Measurements from ENCODE around the gene KCNJ9. TPM values are rescaled to one million over a fixed set of nuclear protein-coding genes. Genes with fewer than 3 reads are reported as not detected.
"Not testable (repeated sequence)": the region's sequence is repeated elsewhere in the genome, so short reads cannot be mapped to it uniquely, and the experiment has no call there.

KCNJ9 gene
- total and polyA plus RNA-seq, 7 experiments from 2014 or later, result 0.06 to 0.08 TPM; not detected in 5

GRCh38 chr1:160121388-160121787 is 40.0 kb downstream of the KCNJ9 start:
- Mint-ChIP-seq H3K36me3 (peaks cover 0 to 4% (median 0%) of the 10 kb centered on the region in 5 donors), H3K27me3 (peaks cover 0 to 15% (median 11%) of the 10 kb centered on the region in 5 donors), H3K4me1 (no peaks in the 10 kb centered on the region), H3K9me3 (no peaks in the 10 kb centered on the region), H3K4me3 (no peak overlapping the region), H3K27ac (no peak overlapping the region)
- Histone ChIP-seq H3K4me1 (ENCODE audit: control insufficient read depth in 2 of 2, insufficient read depth in 2 of 2, low read length in 2 of 2) (no peaks in the 10 kb centered on the region), H3K27me3 (ENCODE audit: control insufficient read depth in 2 of 2, insufficient read depth in 2 of 2, low read length in 2 of 2) (no peaks in the 10 kb centered on the region), H3K36me3 (ENCODE audit: control insufficient read depth in 2 of 3, insufficient read depth in 3 of 3, low read length in 3 of 3) (no peaks in the 10 kb centered on the region), H3K9me3 (ENCODE audit: control insufficient read depth in 2 of 3, low read length in 3 of 3) (no peaks in the 10 kb centered on the region), H3K27ac (ENCODE audit: low read depth, low read length) (no peak overlapping the region), H3K4me3 (ENCODE audit: low read length) (no peak overlapping the region)
- CTCF ChIA-PET, result no interaction called here
- intact Hi-C loops (cut with micrococcal nuclease), result no loop called here
- POLR2A ChIA-PET, result no interaction called here
- DNase-seq (no peak), ATAC-seq (no peak)

GRCh38 chr1:160122978-160123495 is 41.7 kb downstream of the KCNJ9 start:
- peaks cover 0 to 13% (median 6%) of the 10 kb centered on the region in 5 donors for H3K27me3 Mint-ChIP-seq
- Histone ChIP-seq H3K36me3 (ENCODE audit: control insufficient read depth in 2 of 3, insufficient read depth in 3 of 3, low read length in 3 of 3) (no peaks in the 10 kb centered on the region), H3K27me3 (ENCODE audit: control insufficient read depth in 2 of 2, insufficient read depth in 2 of 2, low read length in 2 of 2) (no peaks in the 10 kb centered on the region), H3K27ac (ENCODE audit: low read depth, low read length) (no peak overlapping the region), H3K4me3 (ENCODE audit: low read length) (no peak overlapping the region), H3K9me3 (ENCODE audit: control insufficient read depth in 2 of 3, low read length in 3 of 3) (no peaks in the 10 kb centered on the region), H3K4me1 (ENCODE audit: control insufficient read depth in 2 of 2, insufficient read depth in 2 of 2, low read length in 2 of 2) (no peaks in the 10 kb centered on the region)
- POLR2A ChIA-PET, result no interaction called here
- H3K4me3 Mint-ChIP-seq, result no peak overlapping the region
- CTCF ChIA-PET, result interaction anchor here (0.8 kb wide), 1 partner anchor 92 kb away, joined by 3 read pairs; no protein-coding TSS in a partner anchor
- H3K36me3 Mint-ChIP-seq, result peaks cover 0 to 4% (median 0%) of the 10 kb centered on the region in 5 donors
- intact Hi-C loops (cut with micrococcal nuclease), result no loop called here
- DNase-seq (no peak), ATAC-seq (no peak)
- H3K27ac Mint-ChIP-seq, result no peak overlapping the region
- no peaks in the 10 kb centered on the region for H3K9me3 Mint-ChIP-seq
- H3K4me1 Mint-ChIP-seq, result no peaks in the 10 kb centered on the region

GRCh38 chr1:160123726-160124125 is 42.4 kb downstream of the KCNJ9 start:
- no peaks in the 10 kb centered on the region for H3K36me3 Mint-ChIP-seq
- H3K9me3 ChIP-seq (ENCODE audit: control insufficient read depth in 2 of 3, low read length in 3 of 3), result no peaks in the 10 kb centered on the region
- H3K27me3 ChIP-seq (ENCODE audit: control insufficient read depth in 2 of 2, insufficient read depth in 2 of 2, low read length in 2 of 2), result no peaks in the 10 kb centered on the region
- H3K4me3 ChIP-seq (ENCODE audit: low read length), result no peak overlapping the region
- no peak for DNase-seq
- no peak overlapping the region for H3K27ac ChIP-seq (ENCODE audit: low read depth, low read length)
- POLR2A ChIA-PET, result no interaction called here
- peaks cover 0 to 7% (median under 1%) of the 10 kb centered on the region in 5 donors for H3K27me3 Mint-ChIP-seq
- intact Hi-C loops (cut with micrococcal nuclease), result no loop called here
- H3K27ac Mint-ChIP-seq, result no peak overlapping the region
- H3K9me3 Mint-ChIP-seq, result no peaks in the 10 kb centered on the region
- no peaks in the 10 kb centered on the region for H3K4me1 Mint-ChIP-seq
- H3K4me3 Mint-ChIP-seq, result no peak overlapping the region
- ATAC-seq, result no peak
- no peaks in the 10 kb centered on the region for H3K4me1 ChIP-seq (ENCODE audit: control insufficient read depth in 2 of 2, insufficient read depth in 2 of 2, low read length in 2 of 2)
- no peaks in the 10 kb centered on the region for H3K36me3 ChIP-seq (ENCODE audit: control insufficient read depth in 2 of 3, insufficient read depth in 3 of 3, low read length in 3 of 3)
- CTCF ChIA-PET, result no interaction called here

- ChIA-PET CTCF (no interaction called here), POLR2A (no interaction called here)
- no peaks in the 10 kb centered on the region for H3K27me3 ChIP-seq (ENCODE audit: control insufficient read depth in 2 of 2, insufficient read depth in 2 of 2, low read length in 2 of 2)
- H3K27ac ChIP-seq (ENCODE audit: low read depth, low read length), result no peak overlapping the region
- Mint-ChIP-seq H3K4me1 (no peaks in the 10 kb centered on the region), H3K27me3 (peaks cover 0 to 9% (median 4%) of the 10 kb centered on the region in 5 donors), H3K4me3 (no peak overlapping the region), H3K9me3 (peaks cover 0 to 2% (median 0%) of the 10 kb centered on the region in 11 donors), H3K36me3 (no peaks in the 10 kb centered on the region), H3K27ac (no peak overlapping the region)
- no peaks in the 10 kb centered on the region for H3K9me3 ChIP-seq (ENCODE audit: control insufficient read depth in 2 of 3, low read length in 3 of 3)
- H3K36me3 ChIP-seq (ENCODE audit: control insufficient read depth in 2 of 3, insufficient read depth in 3 of 3, low read length in 3 of 3), result no peaks in the 10 kb centered on the region
- no peaks in the 10 kb centered on the region for H3K4me1 ChIP-seq (ENCODE audit: control insufficient read depth in 2 of 2, insufficient read depth in 2 of 2, low read length in 2 of 2)
- intact Hi-C loops (cut with micrococcal nuclease), result no loop called here
- no peak for ATAC-seq
- DNase-seq, result no peak
- no peak overlapping the region for H3K4me3 ChIP-seq (ENCODE audit: low read length)
These were observed 43.6 kb downstream of the KCNJ9 start for GRCh38 chr1:160124705-160125478.

GRCh38 chr1:160125746-160126145 is 44.4 kb downstream of the KCNJ9 start:
- H3K9me3 Mint-ChIP-seq, result peaks cover 0 to 2% (median 0%) of the 10 kb centered on the region in 11 donors
- no peak for ATAC-seq
- H3K4me3 Mint-ChIP-seq, result no peak overlapping the region

GRCh38 chr1:160126342-160126741 is 45.0 kb downstream of the KCNJ9 start:
- intact Hi-C loops (cut with micrococcal nuclease); H3K27ac ChIP-seq (ENCODE audit: low read depth, low read length); CTCF ChIA-PET; ATAC-seq; H3K9me3 Mint-ChIP-seq; H3K4me3 ChIP-seq (ENCODE audit: low read length); H3K36me3 ChIP-seq (ENCODE audit: control insufficient read depth in 2 of 3, insufficient read depth in 3 of 3, low read length in 3 of 3); DNase-seq; H3K27me3 ChIP-seq (ENCODE audit: control insufficient read depth in 2 of 2, insufficient read depth in 2 of 2, low read length in 2 of 2); H3K9me3 ChIP-seq (ENCODE audit: control insufficient read depth in 2 of 3, low read length in 3 of 3); H3K4me3 Mint-ChIP-seq; H3K4me1 ChIP-seq (ENCODE audit: control insufficient read depth in 2 of 2, insufficient read depth in 2 of 2, low read length in 2 of 2); H3K4me1 Mint-ChIP-seq; POLR2A ChIA-PET; H3K36me3 Mint-ChIP-seq; H3K27ac Mint-ChIP-seq: not testable (repeated sequence)
- peaks cover 0 to 10% (median 4%) of the 10 kb centered on the region in 5 donors for H3K27me3 Mint-ChIP-seq

More at GRCh38 chr1:160125746-160126145, 44.4 kb downstream of the KCNJ9 start:
- ChIA-PET POLR2A (no interaction called here), CTCF (no interaction called here)
- H3K27me3 Mint-ChIP-seq, result peaks cover 0 to 9% (median 4%) of the 10 kb centered on the region in 5 donors
- no peaks in the 10 kb centered on the region for H3K4me1 Mint-ChIP-seq
- Histone ChIP-seq H3K9me3 (ENCODE audit: control insufficient read depth in 2 of 3, low read length in 3 of 3) (no peaks in the 10 kb centered on the region), H3K27me3 (ENCODE audit: control insufficient read depth in 2 of 2, insufficient read depth in 2 of 2, low read length in 2 of 2) (no peaks in the 10 kb centered on the region), H3K36me3 (ENCODE audit: control insufficient read depth in 2 of 3, insufficient read depth in 3 of 3, low read length in 3 of 3) (no peaks in the 10 kb centered on the region), H3K4me3 (ENCODE audit: low read length) (no peak overlapping the region), H3K4me1 (ENCODE audit: control insufficient read depth in 2 of 2, insufficient read depth in 2 of 2, low read length in 2 of 2) (no peaks in the 10 kb centered on the region), H3K27ac (ENCODE audit: low read depth, low read length) (no peak overlapping the region)
- H3K36me3 Mint-ChIP-seq, result no peaks in the 10 kb centered on the region
- no peak overlapping the region for H3K27ac Mint-ChIP-seq
- intact Hi-C loops (cut with micrococcal nuclease), result no loop called here
- DNase-seq, result no peak

GRCh38 chr1:160127381-160127780 is 46.0 kb downstream of the KCNJ9 start:
- ChIA-PET CTCF (no interaction called here), POLR2A (no interaction called here)
- ATAC-seq (no peak), DNase-seq (no peak)
- no peaks in the 10 kb centered on the region for H3K4me1 Mint-ChIP-seq
- H3K4me3 Mint-ChIP-seq, result no peak overlapping the region
- intact Hi-C loops (cut with micrococcal nuclease), result no loop called here
- H3K27ac Mint-ChIP-seq, result no peak overlapping the region
- H3K27me3 Mint-ChIP-seq, result peaks cover 0 to 17% (median 4%) of the 10 kb centered on the region in 5 donors
- Histone ChIP-seq H3K36me3 (ENCODE audit: control insufficient read depth in 2 of 3, insufficient read depth in 3 of 3, low read length in 3 of 3) (no peaks in the 10 kb centered on the region), H3K4me3 (ENCODE audit: low read length) (no peak overlapping the region), H3K9me3 (ENCODE audit: control insufficient read depth in 2 of 3, low read length in 3 of 3) (no peaks in the 10 kb centered on the region), H3K4me1 (ENCODE audit: control insufficient read depth in 2 of 2, insufficient read depth in 2 of 2, low read length in 2 of 2) (no peaks in the 10 kb centered on the region), H3K27ac (ENCODE audit: low read depth, low read length) (no peak overlapping the region), H3K27me3 (ENCODE audit: control insufficient read depth in 2 of 2, insufficient read depth in 2 of 2, low read length in 2 of 2) (no peaks in the 10 kb centered on the region)
- H3K9me3 Mint-ChIP-seq, result peaks cover 0 to 2% (median 0%) of the 10 kb centered on the region in 11 donors
- H3K36me3 Mint-ChIP-seq, result no peaks in the 10 kb centered on the region

Measured in naive thymus-derived CD4-positive, alpha-beta T cell (primary cell).